ENCODE data around the gene CLCN6.

DNA sequence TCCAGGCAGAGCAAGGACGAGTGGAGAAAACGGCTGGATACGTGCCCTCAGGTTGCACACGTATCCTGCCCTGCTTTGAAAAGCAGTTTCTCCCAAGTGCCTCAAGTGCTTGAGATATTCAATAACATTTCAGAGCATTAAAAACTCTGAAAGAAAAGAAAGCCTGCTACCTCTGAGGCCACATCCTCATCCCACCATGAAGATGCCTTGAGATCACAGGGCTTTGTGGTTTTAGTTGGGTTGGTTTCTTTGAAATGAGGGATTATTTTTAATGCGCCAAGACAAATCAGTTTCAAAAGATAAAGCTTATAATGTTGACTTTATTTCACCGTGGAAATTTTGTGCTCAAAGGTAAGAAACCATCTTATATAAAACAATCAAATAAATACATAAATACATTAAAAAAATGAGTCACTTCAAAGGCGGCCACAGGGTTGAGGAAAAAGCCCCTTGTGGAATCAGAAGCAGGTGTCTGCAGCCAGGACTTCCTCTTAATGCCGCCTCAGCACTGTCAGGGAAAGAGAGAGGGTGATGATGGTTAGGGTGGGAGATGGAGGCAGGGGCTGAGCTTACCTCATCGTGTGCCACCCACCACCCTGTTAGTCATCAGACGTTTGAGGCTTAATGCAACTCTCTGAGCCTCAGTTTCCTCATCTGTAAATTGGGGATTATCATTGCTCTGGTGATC lies 51.3 kb downstream of the CLCN6 start:
- TF ChIP-seq, protein P1, sequence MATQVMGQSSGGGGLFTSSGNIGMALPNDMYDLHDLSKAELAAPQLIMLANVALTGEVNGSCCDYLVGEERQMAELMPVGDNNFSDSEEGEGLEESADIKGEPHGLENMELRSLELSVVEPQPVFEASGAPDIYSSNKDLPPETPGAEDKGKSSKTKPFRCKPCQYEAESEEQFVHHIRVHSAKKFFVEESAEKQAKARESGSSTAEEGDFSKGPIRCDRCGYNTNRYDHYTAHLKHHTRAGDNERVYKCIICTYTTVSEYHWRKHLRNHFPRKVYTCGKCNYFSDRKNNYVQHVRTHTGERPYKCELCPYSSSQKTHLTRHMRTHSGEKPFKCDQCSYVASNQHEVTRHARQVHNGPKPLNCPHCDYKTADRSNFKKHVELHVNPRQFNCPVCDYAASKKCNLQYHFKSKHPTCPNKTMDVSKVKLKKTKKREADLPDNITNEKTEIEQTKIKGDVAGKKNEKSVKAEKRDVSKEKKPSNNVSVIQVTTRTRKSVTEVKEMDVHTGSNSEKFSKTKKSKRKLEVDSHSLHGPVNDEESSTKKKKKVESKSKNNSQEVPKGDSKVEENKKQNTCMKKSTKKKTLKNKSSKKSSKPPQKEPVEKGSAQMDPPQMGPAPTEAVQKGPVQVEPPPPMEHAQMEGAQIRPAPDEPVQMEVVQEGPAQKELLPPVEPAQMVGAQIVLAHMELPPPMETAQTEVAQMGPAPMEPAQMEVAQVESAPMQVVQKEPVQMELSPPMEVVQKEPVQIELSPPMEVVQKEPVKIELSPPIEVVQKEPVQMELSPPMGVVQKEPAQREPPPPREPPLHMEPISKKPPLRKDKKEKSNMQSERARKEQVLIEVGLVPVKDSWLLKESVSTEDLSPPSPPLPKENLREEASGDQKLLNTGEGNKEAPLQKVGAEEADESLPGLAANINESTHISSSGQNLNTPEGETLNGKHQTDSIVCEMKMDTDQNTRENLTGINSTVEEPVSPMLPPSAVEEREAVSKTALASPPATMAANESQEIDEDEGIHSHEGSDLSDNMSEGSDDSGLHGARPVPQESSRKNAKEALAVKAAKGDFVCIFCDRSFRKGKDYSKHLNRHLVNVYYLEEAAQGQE (IDR thresholded peaks at IDR 0.05; ENCODE audit: borderline replicate concordance in 1 of 2, low read depth in 1 of 2, low read length in 2 of 2) = no peak
- TF ChIP-seq IKZF1 (IDR thresholded peaks at IDR 0.05) = no peak
- TF ChIP-seq PHF8 (CRISPR knock-in tag; IDR thresholded peaks at IDR 0.05) = no peak
- TF ChIP-seq POLR2A (IDR thresholded peaks at IDR 0.05; ENCODE audit: insufficient read depth in 1 of 2, low read depth in 2 of 2, low read length in 2 of 2) = no peak
- TF ChIP-seq HCFC1 (IDR thresholded peaks at IDR 0.05; ENCODE audit: low read depth, low read length) = no peak
- no peak for TF ChIP-seq ZMAT3 (CRISPR knock-in tag; conservative IDR thresholded peaks at IDR 0.05)
- no peak for TF ChIP-seq SALL1 (CRISPR knock-in tag; IDR thresholded peaks at IDR 0.05)
- TF ChIP-seq, protein P2, sequence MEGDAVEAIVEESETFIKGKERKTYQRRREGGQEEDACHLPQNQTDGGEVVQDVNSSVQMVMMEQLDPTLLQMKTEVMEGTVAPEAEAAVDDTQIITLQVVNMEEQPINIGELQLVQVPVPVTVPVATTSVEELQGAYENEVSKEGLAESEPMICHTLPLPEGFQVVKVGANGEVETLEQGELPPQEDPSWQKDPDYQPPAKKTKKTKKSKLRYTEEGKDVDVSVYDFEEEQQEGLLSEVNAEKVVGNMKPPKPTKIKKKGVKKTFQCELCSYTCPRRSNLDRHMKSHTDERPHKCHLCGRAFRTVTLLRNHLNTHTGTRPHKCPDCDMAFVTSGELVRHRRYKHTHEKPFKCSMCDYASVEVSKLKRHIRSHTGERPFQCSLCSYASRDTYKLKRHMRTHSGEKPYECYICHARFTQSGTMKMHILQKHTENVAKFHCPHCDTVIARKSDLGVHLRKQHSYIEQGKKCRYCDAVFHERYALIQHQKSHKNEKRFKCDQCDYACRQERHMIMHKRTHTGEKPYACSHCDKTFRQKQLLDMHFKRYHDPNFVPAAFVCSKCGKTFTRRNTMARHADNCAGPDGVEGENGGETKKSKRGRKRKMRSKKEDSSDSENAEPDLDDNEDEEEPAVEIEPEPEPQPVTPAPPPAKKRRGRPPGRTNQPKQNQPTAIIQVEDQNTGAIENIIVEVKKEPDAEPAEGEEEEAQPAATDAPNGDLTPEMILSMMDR (CRISPR knock-in tag; IDR thresholded peaks at IDR 0.05) = no peak
- TF ChIP-seq, protein P3, sequence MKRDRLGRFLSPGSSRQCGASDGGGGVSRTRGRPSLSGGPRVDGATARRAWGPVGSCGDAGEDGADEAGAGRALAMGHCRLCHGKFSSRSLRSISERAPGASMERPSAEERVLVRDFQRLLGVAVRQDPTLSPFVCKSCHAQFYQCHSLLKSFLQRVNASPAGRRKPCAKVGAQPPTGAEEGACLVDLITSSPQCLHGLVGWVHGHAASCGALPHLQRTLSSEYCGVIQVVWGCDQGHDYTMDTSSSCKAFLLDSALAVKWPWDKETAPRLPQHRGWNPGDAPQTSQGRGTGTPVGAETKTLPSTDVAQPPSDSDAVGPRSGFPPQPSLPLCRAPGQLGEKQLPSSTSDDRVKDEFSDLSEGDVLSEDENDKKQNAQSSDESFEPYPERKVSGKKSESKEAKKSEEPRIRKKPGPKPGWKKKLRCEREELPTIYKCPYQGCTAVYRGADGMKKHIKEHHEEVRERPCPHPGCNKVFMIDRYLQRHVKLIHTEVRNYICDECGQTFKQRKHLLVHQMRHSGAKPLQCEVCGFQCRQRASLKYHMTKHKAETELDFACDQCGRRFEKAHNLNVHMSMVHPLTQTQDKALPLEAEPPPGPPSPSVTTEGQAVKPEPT (CRISPR knock-in tag; IDR thresholded peaks at IDR 0.05; ENCODE audit: low read depth) = no peak
- TF ChIP-seq TCF7L2 (IDR thresholded peaks at IDR 0.05; ENCODE audit: low read depth, low read length) = no peak
- no peak for TF ChIP-seq GABPA (IDR thresholded peaks at IDR 0.05; ENCODE audit: low read depth, low read length)
- no peak for TF ChIP-seq GABPA (CRISPR knock-in tag; IDR thresholded peaks at IDR 0.05; ENCODE audit: low read depth)

Data from HepG2 (cell line).